ENCODE measurements around the gene ALX4. TPM values are rescaled to one million over a fixed set of nuclear protein-coding genes. Genes with fewer than 3 reads are reported as not detected.

Gene ALX4
- total and polyA plus RNA-seq, 2 experiments from 2014 or later: not detected

DNA sequence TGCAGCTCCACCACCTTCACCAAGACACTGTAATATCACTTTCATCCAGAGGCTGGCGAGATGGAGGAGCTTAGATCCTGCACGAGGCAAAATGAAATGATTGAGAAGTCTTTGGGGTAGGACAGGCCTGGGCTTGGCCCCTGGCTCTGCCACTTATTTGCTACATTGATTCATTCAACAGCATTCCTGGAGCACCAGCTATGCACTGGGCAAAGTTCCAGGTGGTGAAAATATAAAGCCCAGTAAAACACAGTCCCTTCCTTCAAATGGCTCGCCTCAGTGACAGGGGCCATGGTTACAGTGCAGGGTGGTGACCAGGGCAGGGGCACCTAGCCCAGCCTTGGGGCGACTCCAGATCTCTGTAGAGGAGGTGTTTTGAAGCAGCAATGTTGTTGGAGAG lies 19.7 kb downstream of the ALX4 start:
- no peaks in the 10 kb centered on the region for H3K9me3 Mint-ChIP-seq
- no peak overlapping the region for H3K27ac ChIP-seq (ENCODE audit: low read depth)

DNA sequence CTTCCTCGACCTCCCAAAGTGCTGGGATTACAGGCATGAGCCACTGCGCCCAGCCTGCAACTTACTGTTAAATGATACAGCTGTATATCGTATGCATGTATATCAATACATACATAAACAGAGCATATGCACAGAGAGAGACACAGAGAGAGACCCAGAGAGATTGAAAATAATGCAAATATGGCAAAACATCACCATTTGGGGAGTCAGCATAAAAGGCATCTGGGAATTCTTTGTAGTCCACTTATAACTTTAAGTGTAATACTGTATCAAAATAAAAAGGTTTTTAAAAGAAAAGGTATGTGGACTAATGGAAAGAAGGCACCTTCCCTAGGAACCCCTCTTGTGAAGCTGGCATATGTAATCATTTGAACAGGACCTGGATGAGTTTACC lies 21.8 kb downstream of the ALX4 start:
- Mint-ChIP-seq H3K27ac (no peak overlapping the region), H3K9me3 (no peaks in the 10 kb centered on the region), H3K36me3 (ENCODE audit: low read depth) (no peaks in the 10 kb centered on the region), H3K4me1 (peaks cover 9% of the 10 kb centered on the region; the same call in 2 of the 3 replicates), H3K4me3 (no peak overlapping the region), H3K27me3 (ENCODE audit: insufficient read depth, low read depth, poor library complexity) (peaks cover 9% of the 10 kb centered on the region)
- DNase-seq (ENCODE audit: low spot score) (no peak), ATAC-seq (no peak)
- no peak overlapping the region for H3K27ac ChIP-seq (ENCODE audit: low read depth)
- no peaks in the 10 kb centered on the region for H3K36me3 ChIP-seq (ENCODE audit: insufficient read depth)
- no peaks in the 10 kb centered on the region for H3F3A ChIP-seq (replicated peaks; ENCODE audit: low read depth)
- TF ChIP-seq CREB1 (CRISPR knock-in tag; IDR thresholded peaks at IDR 0.05; ENCODE audit: low read depth) (no peak), EZH2 (IDR thresholded peaks at IDR 0.05; ENCODE audit: low read depth, unreplicated experiment) (no peak), ZNF331 (CRISPR knock-in tag; IDR thresholded peaks at IDR 0.05; ENCODE audit: low read depth) (no peak), STAT1 (IDR thresholded peaks at IDR 0.05; ENCODE audit: unreplicated experiment) (no peak), JUNB (IDR thresholded peaks at IDR 0.05; ENCODE audit: unreplicated experiment) (no peak)
- TF ChIP-seq, protein P1, sequence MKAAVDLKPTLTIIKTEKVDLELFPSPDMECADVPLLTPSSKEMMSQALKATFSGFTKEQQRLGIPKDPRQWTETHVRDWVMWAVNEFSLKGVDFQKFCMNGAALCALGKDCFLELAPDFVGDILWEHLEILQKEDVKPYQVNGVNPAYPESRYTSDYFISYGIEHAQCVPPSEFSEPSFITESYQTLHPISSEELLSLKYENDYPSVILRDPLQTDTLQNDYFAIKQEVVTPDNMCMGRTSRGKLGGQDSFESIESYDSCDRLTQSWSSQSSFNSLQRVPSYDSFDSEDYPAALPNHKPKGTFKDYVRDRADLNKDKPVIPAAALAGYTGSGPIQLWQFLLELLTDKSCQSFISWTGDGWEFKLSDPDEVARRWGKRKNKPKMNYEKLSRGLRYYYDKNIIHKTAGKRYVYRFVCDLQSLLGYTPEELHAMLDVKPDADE (IDR thresholded peaks at IDR 0.05): no peak
- TF ChIP-seq, protein P2, sequence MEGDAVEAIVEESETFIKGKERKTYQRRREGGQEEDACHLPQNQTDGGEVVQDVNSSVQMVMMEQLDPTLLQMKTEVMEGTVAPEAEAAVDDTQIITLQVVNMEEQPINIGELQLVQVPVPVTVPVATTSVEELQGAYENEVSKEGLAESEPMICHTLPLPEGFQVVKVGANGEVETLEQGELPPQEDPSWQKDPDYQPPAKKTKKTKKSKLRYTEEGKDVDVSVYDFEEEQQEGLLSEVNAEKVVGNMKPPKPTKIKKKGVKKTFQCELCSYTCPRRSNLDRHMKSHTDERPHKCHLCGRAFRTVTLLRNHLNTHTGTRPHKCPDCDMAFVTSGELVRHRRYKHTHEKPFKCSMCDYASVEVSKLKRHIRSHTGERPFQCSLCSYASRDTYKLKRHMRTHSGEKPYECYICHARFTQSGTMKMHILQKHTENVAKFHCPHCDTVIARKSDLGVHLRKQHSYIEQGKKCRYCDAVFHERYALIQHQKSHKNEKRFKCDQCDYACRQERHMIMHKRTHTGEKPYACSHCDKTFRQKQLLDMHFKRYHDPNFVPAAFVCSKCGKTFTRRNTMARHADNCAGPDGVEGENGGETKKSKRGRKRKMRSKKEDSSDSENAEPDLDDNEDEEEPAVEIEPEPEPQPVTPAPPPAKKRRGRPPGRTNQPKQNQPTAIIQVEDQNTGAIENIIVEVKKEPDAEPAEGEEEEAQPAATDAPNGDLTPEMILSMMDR (conservative IDR thresholded peaks at IDR 0.05; ENCODE audit: low read depth in 2 of 2): no peak
- TF ChIP-seq, protein P3, sequence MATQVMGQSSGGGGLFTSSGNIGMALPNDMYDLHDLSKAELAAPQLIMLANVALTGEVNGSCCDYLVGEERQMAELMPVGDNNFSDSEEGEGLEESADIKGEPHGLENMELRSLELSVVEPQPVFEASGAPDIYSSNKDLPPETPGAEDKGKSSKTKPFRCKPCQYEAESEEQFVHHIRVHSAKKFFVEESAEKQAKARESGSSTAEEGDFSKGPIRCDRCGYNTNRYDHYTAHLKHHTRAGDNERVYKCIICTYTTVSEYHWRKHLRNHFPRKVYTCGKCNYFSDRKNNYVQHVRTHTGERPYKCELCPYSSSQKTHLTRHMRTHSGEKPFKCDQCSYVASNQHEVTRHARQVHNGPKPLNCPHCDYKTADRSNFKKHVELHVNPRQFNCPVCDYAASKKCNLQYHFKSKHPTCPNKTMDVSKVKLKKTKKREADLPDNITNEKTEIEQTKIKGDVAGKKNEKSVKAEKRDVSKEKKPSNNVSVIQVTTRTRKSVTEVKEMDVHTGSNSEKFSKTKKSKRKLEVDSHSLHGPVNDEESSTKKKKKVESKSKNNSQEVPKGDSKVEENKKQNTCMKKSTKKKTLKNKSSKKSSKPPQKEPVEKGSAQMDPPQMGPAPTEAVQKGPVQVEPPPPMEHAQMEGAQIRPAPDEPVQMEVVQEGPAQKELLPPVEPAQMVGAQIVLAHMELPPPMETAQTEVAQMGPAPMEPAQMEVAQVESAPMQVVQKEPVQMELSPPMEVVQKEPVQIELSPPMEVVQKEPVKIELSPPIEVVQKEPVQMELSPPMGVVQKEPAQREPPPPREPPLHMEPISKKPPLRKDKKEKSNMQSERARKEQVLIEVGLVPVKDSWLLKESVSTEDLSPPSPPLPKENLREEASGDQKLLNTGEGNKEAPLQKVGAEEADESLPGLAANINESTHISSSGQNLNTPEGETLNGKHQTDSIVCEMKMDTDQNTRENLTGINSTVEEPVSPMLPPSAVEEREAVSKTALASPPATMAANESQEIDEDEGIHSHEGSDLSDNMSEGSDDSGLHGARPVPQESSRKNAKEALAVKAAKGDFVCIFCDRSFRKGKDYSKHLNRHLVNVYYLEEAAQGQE (IDR thresholded peaks at IDR 0.05; ENCODE audit: unreplicated experiment): no peak
- H3K79me2 ChIP-seq (replicated peaks; ENCODE audit: insufficient read depth): no peaks in the 10 kb centered on the region
- no peak overlapping the region for H3K4me2 ChIP-seq
- H3K27me3 ChIP-seq (ENCODE audit: insufficient read depth): no peaks in the 10 kb centered on the region
- H4K20me1 ChIP-seq (replicated peaks; ENCODE audit: insufficient read depth): no peaks in the 10 kb centered on the region
- H3K9me2 ChIP-seq (ENCODE audit: insufficient read depth): no peaks in the 10 kb centered on the region
- H3K4me1 ChIP-seq (ENCODE audit: insufficient read depth): no peaks in the 10 kb centered on the region
- no peak overlapping the region for H3K4me3 ChIP-seq
- no peak overlapping the region for H2AFZ ChIP-seq

More for the DNA sequence above, 19.7 kb downstream of the ALX4 start:
- Mint-ChIP-seq H3K4me3 (no peak overlapping the region), H3K27me3 (ENCODE audit: insufficient read depth, low read depth, poor library complexity) (peaks cover 9% of the 10 kb centered on the region), H3K36me3 (ENCODE audit: low read depth) (no peaks in the 10 kb centered on the region), H3K4me1 (peaks cover 9% of the 10 kb centered on the region; the same call in 2 of the 3 replicates), H3K27ac (no peak overlapping the region)
- Histone ChIP-seq H4K20me1 (replicated peaks; ENCODE audit: insufficient read depth) (no peaks in the 10 kb centered on the region), H2AFZ (no peak overlapping the region), H3K36me3 (ENCODE audit: insufficient read depth) (no peaks in the 10 kb centered on the region), H3K27me3 (ENCODE audit: insufficient read depth) (no peaks in the 10 kb centered on the region), H3K4me3 (no peak overlapping the region), H3K4me1 (ENCODE audit: insufficient read depth) (no peaks in the 10 kb centered on the region), H3F3A (replicated peaks; ENCODE audit: low read depth) (no peaks in the 10 kb centered on the region), H3K9me2 (ENCODE audit: insufficient read depth) (no peaks in the 10 kb centered on the region), H3K79me2 (replicated peaks; ENCODE audit: insufficient read depth) (no peaks in the 10 kb centered on the region), H3K4me2 (no peak overlapping the region)
- no peak for TF ChIP-seq STAT1 (IDR thresholded peaks at IDR 0.05; ENCODE audit: unreplicated experiment)
- no peak for ATAC-seq
- no peak for DNase-seq (ENCODE audit: low spot score)

Measured in GM23338 (cell line).